ENCODE measurements around the gene NXPH1. TPM values are rescaled to one million over a fixed set of nuclear protein-coding genes. Genes with fewer than 3 reads are reported as not detected.

NXPH1 gene
- total and polyA plus RNA-seq, 2 experiments from 2014 or later = 0.45 to 3.0 TPM

DNA sequence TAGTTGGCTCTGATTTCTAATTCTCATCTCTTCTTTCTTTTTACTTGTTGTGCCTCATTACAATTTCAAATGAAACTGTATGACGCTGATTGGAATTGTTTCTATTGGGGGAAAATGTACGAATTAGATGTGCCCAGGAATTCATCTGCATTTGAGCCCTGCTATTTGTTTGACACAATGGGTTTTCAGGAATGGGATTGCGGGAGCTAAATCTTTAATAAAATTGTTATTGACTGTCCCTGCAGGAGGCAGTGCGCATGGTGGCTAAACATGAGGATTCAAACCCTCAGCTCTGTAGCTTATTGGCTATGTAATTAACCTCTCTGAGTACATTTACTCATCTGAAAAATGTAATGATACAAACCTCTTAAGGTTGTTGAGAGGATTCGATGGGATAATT is 181.6 kb downstream of the NXPH1 start:
- H3F3A ChIP-seq (replicated peaks; ENCODE audit: low read depth) = no peaks in the 10 kb centered on the region
- H3K27ac ChIP-seq (ENCODE audit: low read depth) = no peak overlapping the region
- Mint-ChIP-seq H3K36me3 (ENCODE audit: low read depth) (no peaks in the 10 kb centered on the region), H3K9me3 (no peaks in the 10 kb centered on the region), H3K4me1 (peaks cover 21% of the 10 kb centered on the region), H3K27ac (peak overlapping the region; percentile 70; the same call in 1 of the 2 replicates), H3K27me3 (ENCODE audit: insufficient read depth, low read depth, poor library complexity) (peaks cover 2% of the 10 kb centered on the region), H3K4me3 (peak overlapping the region; percentile 44; the same call in 2 of the 3 replicates)
- TF ChIP-seq EZH2phosphoT487 (IDR thresholded peaks at IDR 0.05; ENCODE audit: unreplicated experiment) (no peak), STAT1 (IDR thresholded peaks at IDR 0.05; ENCODE audit: unreplicated experiment) (no peak), POLR2AphosphoS5 (IDR thresholded peaks at IDR 0.05; ENCODE audit: low read depth) (no peak)
- TF ChIP-seq, protein P1, sequence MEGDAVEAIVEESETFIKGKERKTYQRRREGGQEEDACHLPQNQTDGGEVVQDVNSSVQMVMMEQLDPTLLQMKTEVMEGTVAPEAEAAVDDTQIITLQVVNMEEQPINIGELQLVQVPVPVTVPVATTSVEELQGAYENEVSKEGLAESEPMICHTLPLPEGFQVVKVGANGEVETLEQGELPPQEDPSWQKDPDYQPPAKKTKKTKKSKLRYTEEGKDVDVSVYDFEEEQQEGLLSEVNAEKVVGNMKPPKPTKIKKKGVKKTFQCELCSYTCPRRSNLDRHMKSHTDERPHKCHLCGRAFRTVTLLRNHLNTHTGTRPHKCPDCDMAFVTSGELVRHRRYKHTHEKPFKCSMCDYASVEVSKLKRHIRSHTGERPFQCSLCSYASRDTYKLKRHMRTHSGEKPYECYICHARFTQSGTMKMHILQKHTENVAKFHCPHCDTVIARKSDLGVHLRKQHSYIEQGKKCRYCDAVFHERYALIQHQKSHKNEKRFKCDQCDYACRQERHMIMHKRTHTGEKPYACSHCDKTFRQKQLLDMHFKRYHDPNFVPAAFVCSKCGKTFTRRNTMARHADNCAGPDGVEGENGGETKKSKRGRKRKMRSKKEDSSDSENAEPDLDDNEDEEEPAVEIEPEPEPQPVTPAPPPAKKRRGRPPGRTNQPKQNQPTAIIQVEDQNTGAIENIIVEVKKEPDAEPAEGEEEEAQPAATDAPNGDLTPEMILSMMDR (conservative IDR thresholded peaks at IDR 0.05; ENCODE audit: low read depth in 2 of 2) = 0 out of 4 replicates have a peak, but pooled peaks of 1 of the 2 experiments have one; percentile 6
- H3K4me3 ChIP-seq = no peak overlapping the region
- no peaks in the 10 kb centered on the region for H3K27me3 ChIP-seq (ENCODE audit: insufficient read depth)
- peaks cover 37% of the 10 kb centered on the region for H3K4me1 ChIP-seq (ENCODE audit: insufficient read depth)
- ATAC-seq = peak; percentile 50; the same call in 2 of the 3 replicates
- H4K20me1 ChIP-seq (replicated peaks; ENCODE audit: insufficient read depth) = no peaks in the 10 kb centered on the region
- H2AFZ ChIP-seq = no peak overlapping the region
- no peaks in the 10 kb centered on the region for H3K36me3 ChIP-seq (ENCODE audit: insufficient read depth)
- no peaks in the 10 kb centered on the region for H3K9me2 ChIP-seq (ENCODE audit: insufficient read depth)
- no peaks in the 10 kb centered on the region for H3K79me2 ChIP-seq (replicated peaks; ENCODE audit: insufficient read depth)
- H3K4me2 ChIP-seq = peak overlapping the region; percentile 29
- DNase-seq (ENCODE audit: low spot score) = peak; percentile 53

GRCh38 chr7:8618441-8619070 is 185.1 kb downstream of the NXPH1 start:
- peak; percentile 42; the same call in 2 of the 3 replicates for ATAC-seq
- Mint-ChIP-seq H3K9me3 (no peaks in the 10 kb centered on the region), H3K27ac (peak overlapping the region; percentile 92), H3K36me3 (ENCODE audit: low read depth) (no peaks in the 10 kb centered on the region), H3K4me3 (no peak overlapping the region), H3K4me1 (peaks cover 31% of the 10 kb centered on the region), H3K27me3 (ENCODE audit: insufficient read depth, low read depth, poor library complexity) (no peaks in the 10 kb centered on the region)
- no peak overlapping the region for H3K4me3 ChIP-seq
- peak overlapping the region; percentile 80 for H3K27ac ChIP-seq (ENCODE audit: low read depth)
- no peak overlapping the region for H2AFZ ChIP-seq
- peaks cover 42% of the 10 kb centered on the region for H3K4me1 ChIP-seq (ENCODE audit: insufficient read depth)
- H4K20me1 ChIP-seq (replicated peaks; ENCODE audit: insufficient read depth) = no peaks in the 10 kb centered on the region
- no peaks in the 10 kb centered on the region for H3K36me3 ChIP-seq (ENCODE audit: insufficient read depth)
- no peaks in the 10 kb centered on the region for H3F3A ChIP-seq (replicated peaks; ENCODE audit: low read depth)
- peak; percentile 56 for DNase-seq (ENCODE audit: low spot score)
- peak overlapping the region; percentile 1 for H3K4me2 ChIP-seq
- H3K79me2 ChIP-seq (replicated peaks; ENCODE audit: insufficient read depth) = no peaks in the 10 kb centered on the region
- no peaks in the 10 kb centered on the region for H3K27me3 ChIP-seq (ENCODE audit: insufficient read depth)
- H3K9me2 ChIP-seq (ENCODE audit: insufficient read depth) = no peaks in the 10 kb centered on the region
- no peak for TF ChIP-seq JUNB (IDR thresholded peaks at IDR 0.05; ENCODE audit: unreplicated experiment)
- TF ChIP-seq EZH2 (IDR thresholded peaks at IDR 0.05; ENCODE audit: low read depth, unreplicated experiment) = no peak
- no peak for TF ChIP-seq STAT1 (IDR thresholded peaks at IDR 0.05; ENCODE audit: unreplicated experiment)
- TF ChIP-seq NANOG (IDR thresholded peaks at IDR 0.05; ENCODE audit: borderline replicate concordance) = no peak
- TF ChIP-seq POLR2AphosphoS5 (IDR thresholded peaks at IDR 0.05; ENCODE audit: low read depth) = no peak
- TF ChIP-seq ZNF331 (CRISPR knock-in tag; IDR thresholded peaks at IDR 0.05; ENCODE audit: low read depth) = no peak
- TF ChIP-seq ZNF114 (CRISPR knock-in tag; IDR thresholded peaks at IDR 0.05) = no peak
- no peak for TF ChIP-seq ZNF462 (CRISPR knock-in tag; IDR thresholded peaks at IDR 0.05)
- no peak for TF ChIP-seq EZH2phosphoT487 (IDR thresholded peaks at IDR 0.05; ENCODE audit: unreplicated experiment)
- TF ChIP-seq, protein P1 (conservative IDR thresholded peaks at IDR 0.05; ENCODE audit: low read depth in 2 of 2) = no peak
- TF ChIP-seq CREB1 (CRISPR knock-in tag; IDR thresholded peaks at IDR 0.05; ENCODE audit: low read depth) = no peak
